OCI-LY1 (cell line): Measurements from ENCODE around the gene SLC17A7.

Source experiments
- CTCF ChIP-seq: fragments of 200-600 bp; sonication (generic), shearing (Covaris generic); IDR thresholded peaks from 2 replicates; pipeline ENCODE4 v1.5.1; 2017; ENCODE audit warnings: mild to moderate bottlenecking, antibody characterized with exemption, low read length, moderate library complexity, mixed read lengths
- EZH2 ChIP-seq: fragments of 200-600 bp; sonication (generic), shearing (Covaris generic); IDR thresholded peaks from 2 replicates; pipeline ENCODE4 v1.8.0; 2017; ENCODE audit warnings: borderline replicate concordance, mixed run types, mild to moderate bottlenecking, antibody characterized with exemption, low read length, moderate library complexity, mixed read lengths

DNA sequence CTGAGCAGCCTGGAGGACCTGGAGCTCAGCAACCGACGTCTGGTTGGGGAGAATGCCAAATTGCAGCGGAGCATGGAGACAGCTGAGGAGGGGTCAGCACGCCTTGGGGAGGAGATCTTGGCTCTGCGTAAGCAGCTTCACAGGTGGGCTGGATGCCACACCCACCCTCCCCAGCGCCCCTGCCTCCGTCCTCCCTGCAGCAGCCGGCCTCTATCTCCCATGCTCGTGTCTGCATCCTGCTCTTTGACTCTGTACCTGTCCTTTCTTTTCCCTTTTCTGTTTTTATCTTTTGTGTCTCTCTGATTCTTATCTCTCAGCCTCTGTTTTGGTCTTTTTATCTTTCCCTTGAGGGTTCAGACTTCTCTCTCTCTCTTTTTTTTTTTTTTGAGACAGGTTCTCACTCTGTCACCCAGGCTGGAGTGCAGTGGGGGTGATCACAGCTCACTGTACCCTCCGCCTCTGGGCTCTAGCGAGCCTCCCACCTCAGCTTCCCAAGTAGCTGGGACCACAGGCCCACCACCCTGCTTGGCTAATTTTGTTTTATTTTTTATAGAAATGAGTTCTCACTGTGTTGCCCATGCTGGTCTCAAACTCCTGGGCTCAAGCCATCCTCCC is 43.2 kb downstream of the SLC17A7 start:
- TF ChIP-seq CTCF = no peak
- no peak for TF ChIP-seq EZH2
